ENCODE data around the gene TADA3. TPM values are rescaled to one million over a fixed set of nuclear protein-coding genes. Genes with fewer than 3 reads are reported as not detected.

The TADA3 gene
- total and polyA plus RNA-seq, 9 of the 15 experiments (the other 6 are each of a cell fraction or from before 2014, with no cell fraction given): 4.1 to 110 (median 74.8) TPM

DNA sequence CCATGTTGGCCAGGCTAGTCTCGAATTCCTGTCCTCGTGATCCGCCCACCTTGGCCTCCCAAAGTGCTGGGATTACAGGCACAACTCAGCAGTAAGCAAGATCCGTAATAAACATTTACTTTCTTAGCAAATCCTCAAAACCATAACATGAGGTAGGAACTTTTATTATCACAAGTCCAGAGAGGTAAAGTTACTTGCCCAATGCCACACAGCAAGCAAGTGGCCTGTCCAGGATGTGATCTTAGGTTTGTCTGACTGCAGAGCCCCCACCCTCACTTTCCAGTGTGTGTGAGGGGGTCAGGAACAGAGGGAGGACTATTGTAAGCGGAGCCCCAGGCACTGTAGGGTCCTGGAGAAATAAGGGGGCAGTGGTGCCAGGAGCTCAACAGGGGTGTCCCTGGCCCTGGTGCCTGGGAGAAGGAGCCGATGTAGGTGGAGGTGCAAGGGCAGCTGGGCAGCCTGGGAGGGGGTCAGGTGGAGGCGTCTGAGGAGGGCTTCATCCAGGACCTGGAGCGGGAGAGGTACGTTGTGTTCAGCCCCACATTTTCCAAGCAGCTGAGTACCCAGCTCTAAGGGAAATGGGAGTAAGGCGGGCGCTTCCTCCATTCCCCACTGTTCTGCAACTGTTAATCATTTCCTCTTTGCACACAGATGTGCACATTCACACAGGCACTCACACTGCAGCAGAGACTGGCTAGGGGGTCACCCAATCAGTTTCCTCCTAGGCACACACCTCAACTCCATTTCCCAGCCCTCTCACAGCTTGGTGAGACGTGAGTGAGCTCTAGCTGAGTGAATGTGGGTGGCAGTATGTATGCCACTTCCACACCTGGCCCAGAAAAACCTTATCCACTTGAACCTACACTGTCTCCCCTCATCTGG, 45.7 kb upstream of the TADA3 start (continued):
- no peak for TF ChIP-seq TEAD2 (tag; IDR thresholded peaks at IDR 0.05)
- peak; percentile 49 for TF ChIP-seq POLR2G (IDR thresholded peaks at IDR 0.05; ENCODE audit: low read depth, low read length)
- no peak for TF ChIP-seq HSF4 (CRISPR knock-in tag; IDR thresholded peaks at IDR 0.05; ENCODE audit: borderline replicate concordance)
- no peak for TF ChIP-seq CHD4 (IDR thresholded peaks at IDR 0.05; ENCODE audit: insufficient read depth, insufficient replicate concordance, low read depth, low read length, poor library complexity, severe bottlenecking)
- no peak for TF ChIP-seq TFE3 (CRISPR knock-in tag; IDR thresholded peaks at IDR 0.05)
- no peak for TF ChIP-seq NONO (IDR thresholded peaks at IDR 0.05; ENCODE audit: low read depth in 2 of 2, low read length in 1 of 2)
- TF ChIP-seq ZNF764 (CRISPR knock-in tag; IDR thresholded peaks at IDR 0.05; ENCODE audit: low read depth): no peak
- 0 out of 4 replicates have a peak, but pooled peaks of 1 of the 2 experiments have one; percentile 17 for TF ChIP-seq KDM1A (IDR thresholded peaks at IDR 0.05)
- TF ChIP-seq XRCC4 (IDR thresholded peaks at IDR 0.05; ENCODE audit: extremely low read depth, insufficient read depth, insufficient read length): no peak
- no peak for TF ChIP-seq RBFOX2 (IDR thresholded peaks at IDR 0.05; ENCODE audit: low read depth, low read length)
- no peak for TF ChIP-seq ZFP30 (CRISPR knock-in tag; IDR thresholded peaks at IDR 0.05; ENCODE audit: borderline replicate concordance)
- TF ChIP-seq KLF13 (tag; IDR thresholded peaks at IDR 0.05; ENCODE audit: borderline replicate concordance, low read depth): no peak
- TF ChIP-seq BCOR (IDR thresholded peaks at IDR 0.05): peak; percentile 68
- TF ChIP-seq ATF1 (CRISPR knock-in tag; IDR thresholded peaks at IDR 0.05): no peak
- no peak for TF ChIP-seq ATF1 (tag; IDR thresholded peaks at IDR 0.05)

Data from K562 (cell line).